ENCODE results near the gene RNPEPL1. TPM values are rescaled to one million over a fixed set of nuclear protein-coding genes. Genes with fewer than 3 reads are reported as not detected.

The RNPEPL1 gene
- total RNA-seq, 4 donors from 2014 or later, result 49.1 to 127 (median 55.5) TPM

- Histone ChIP-seq H3K9me3 (peaks cover 0 to 21% (median 0%) of the 10 kb centered on the region in 3 donors), H3K36me3 (peaks cover 0 to 71% of the 10 kb centered on the region in 2 donors), H3K27ac (no peak overlapping the region), H3K4me1 (no peaks in the 10 kb centered on the region), H3K4me3 (no peak overlapping the region), H3K27me3 (no peaks in the 10 kb centered on the region)
- TF ChIP-seq POLR2AphosphoS5 (IDR thresholded peaks at IDR 0.05) (no peak), POLR2A (IDR thresholded peaks at IDR 0.05) (no peak)
- TF ChIP-seq, protein P1, sequence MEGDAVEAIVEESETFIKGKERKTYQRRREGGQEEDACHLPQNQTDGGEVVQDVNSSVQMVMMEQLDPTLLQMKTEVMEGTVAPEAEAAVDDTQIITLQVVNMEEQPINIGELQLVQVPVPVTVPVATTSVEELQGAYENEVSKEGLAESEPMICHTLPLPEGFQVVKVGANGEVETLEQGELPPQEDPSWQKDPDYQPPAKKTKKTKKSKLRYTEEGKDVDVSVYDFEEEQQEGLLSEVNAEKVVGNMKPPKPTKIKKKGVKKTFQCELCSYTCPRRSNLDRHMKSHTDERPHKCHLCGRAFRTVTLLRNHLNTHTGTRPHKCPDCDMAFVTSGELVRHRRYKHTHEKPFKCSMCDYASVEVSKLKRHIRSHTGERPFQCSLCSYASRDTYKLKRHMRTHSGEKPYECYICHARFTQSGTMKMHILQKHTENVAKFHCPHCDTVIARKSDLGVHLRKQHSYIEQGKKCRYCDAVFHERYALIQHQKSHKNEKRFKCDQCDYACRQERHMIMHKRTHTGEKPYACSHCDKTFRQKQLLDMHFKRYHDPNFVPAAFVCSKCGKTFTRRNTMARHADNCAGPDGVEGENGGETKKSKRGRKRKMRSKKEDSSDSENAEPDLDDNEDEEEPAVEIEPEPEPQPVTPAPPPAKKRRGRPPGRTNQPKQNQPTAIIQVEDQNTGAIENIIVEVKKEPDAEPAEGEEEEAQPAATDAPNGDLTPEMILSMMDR (IDR thresholded peaks at IDR 0.05), result no peak
- 95 to 100% methylated on average over 1 to 4 of the region's 16 CpGs for whole genome bisulfite sequencing, 2 donors (ENCODE audit: low coverage in 1 of 2)
- no peak for ATAC-seq
Observed at GRCh38 chr2:240529344-240529999, 38.8 kb upstream of the RNPEPL1 start.

DNA sequence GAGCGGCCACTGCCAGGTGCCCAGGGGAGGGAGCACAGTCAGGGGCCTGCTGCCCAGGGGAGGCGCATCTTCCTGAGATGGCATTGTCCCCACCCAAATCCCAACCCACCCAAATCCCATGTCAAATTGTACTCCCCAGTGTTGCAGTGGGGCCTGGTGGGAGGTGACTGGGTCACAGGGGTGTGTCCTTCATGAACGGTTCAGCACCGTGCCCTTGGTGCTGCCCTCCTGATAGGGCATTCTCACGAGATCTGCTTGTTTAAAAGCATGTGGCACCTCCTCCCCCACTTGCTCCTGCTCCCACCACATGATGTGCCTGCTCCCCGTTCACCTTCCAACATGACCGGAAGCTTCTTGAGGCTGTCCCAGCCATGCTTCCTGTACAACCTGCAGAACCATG lies 38.1 kb upstream of the RNPEPL1 start:
- H3K4me3 ChIP-seq, result no peak overlapping the region
- no peaks in the 10 kb centered on the region for H3K4me1 ChIP-seq
- no peaks in the 10 kb centered on the region for H3K27me3 ChIP-seq
- no peak for ATAC-seq
- H3K36me3 ChIP-seq, result peaks cover 0 to 66% of the 10 kb centered on the region in 2 donors
- H3K27ac ChIP-seq, result no peak overlapping the region
- H3K9me3 ChIP-seq, result peaks cover 0 to 21% (median 0%) of the 10 kb centered on the region in 3 donors
- TF ChIP-seq, protein P1 (IDR thresholded peaks at IDR 0.05), result no peak
- TF ChIP-seq POLR2AphosphoS5 (IDR thresholded peaks at IDR 0.05) (no peak), POLR2A (IDR thresholded peaks at IDR 0.05) (no peak), EP300 (IDR thresholded peaks at IDR 0.05) (no peak)
- 88 to 100% methylated on average over 1 to 4 of the region's 7 CpGs for WGBS, 2 donors (ENCODE audit: low coverage in 1 of 2)

- peaks cover 0 to 21% (median 0%) of the 10 kb centered on the region in 3 donors for H3K9me3 ChIP-seq
- ATAC-seq, result no peak
- WGBS, 2 donors (ENCODE audit: low coverage in 1 of 2), result 92 to 95% methylated on average over 5 of the region's 5 CpGs
- H3K4me3 ChIP-seq, result no peak overlapping the region
- H3K4me1 ChIP-seq, result no peaks in the 10 kb centered on the region
- H3K27me3 ChIP-seq, result no peaks in the 10 kb centered on the region
- peaks cover 0 to 57% of the 10 kb centered on the region in 2 donors for H3K36me3 ChIP-seq
- TF ChIP-seq EP300 (IDR thresholded peaks at IDR 0.05) (no peak), POLR2A (IDR thresholded peaks at IDR 0.05) (no peak), POLR2AphosphoS5 (IDR thresholded peaks at IDR 0.05) (no peak)
- TF ChIP-seq, protein P1 (IDR thresholded peaks at IDR 0.05), result no peak
- no peak overlapping the region for H3K27ac ChIP-seq
Observed at GRCh38 chr2:240531038-240531437, 37.2 kb upstream of the RNPEPL1 start.

DNA sequence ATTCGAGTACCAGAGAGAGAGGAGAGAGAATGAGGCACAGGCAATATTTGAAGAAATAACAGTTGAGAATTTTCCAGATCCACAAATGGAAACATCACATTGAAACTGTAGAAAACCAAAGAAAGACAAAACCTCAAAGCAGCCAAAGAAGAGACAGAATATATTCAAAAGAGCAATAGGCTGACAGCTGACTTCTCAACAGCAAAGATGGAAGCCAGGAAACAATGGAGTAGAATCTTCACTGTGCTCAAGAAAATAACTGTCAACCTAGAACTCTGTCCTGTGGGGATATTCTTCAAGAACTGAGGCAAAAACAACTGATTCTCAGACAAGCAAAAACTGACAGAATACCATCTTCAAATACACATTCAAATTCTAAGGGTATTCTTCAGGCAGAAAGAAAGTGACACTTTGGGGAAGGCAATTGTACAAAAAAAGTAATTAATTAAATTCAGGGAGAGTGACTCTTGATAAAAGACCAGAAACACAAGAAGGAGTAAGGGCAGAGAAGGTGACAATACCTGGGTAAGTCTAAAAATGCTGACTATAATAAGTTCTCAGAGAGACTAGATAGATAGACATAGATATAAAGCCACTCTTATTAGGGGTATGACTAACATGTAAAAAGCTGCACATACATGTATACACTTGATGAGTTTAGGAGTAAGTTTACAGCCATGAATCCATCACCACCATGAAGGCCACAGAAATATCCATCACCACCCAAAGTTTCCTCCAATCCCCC lies 36.1 kb upstream of the RNPEPL1 start:
- Histone ChIP-seq H3K27ac (no peak overlapping the region), H3K4me1 (no peaks in the 10 kb centered on the region), H3K4me3 (no peak overlapping the region), H3K9me3 (peaks cover 0 to 21% (median 0%) of the 10 kb centered on the region in 3 donors), H3K36me3 (peaks cover 0 to 60% of the 10 kb centered on the region in 2 donors), H3K27me3 (no peaks in the 10 kb centered on the region)
- TF ChIP-seq POLR2AphosphoS5 (IDR thresholded peaks at IDR 0.05), result no peak
- TF ChIP-seq, protein P1 (IDR thresholded peaks at IDR 0.05), result no peak
- no peak for TF ChIP-seq POLR2A (IDR thresholded peaks at IDR 0.05)
- no peak for TF ChIP-seq EP300 (IDR thresholded peaks at IDR 0.05)
- 92 to 100% methylated on average over 1 of the region's 1 CpG for WGBS, 2 donors (ENCODE audit: low coverage in 1 of 2)
- no peak for ATAC-seq
